ENCODE data around the gene ANO9.
A peak's percentile ranks its signal among the peaks of the same experiment; 100 is the strongest.

Gene ANO9

GRCh38 chr11:429391-429790, 12.4 kb downstream of the ANO9 start:
- no peaks in the 10 kb centered on the region for H3K79me2 ChIP-seq (ENCODE audit: control insufficient read depth, insufficient read depth, low read length, poor library complexity)
- WGBS (ENCODE audit: extremely low coverage, insufficient coverage, insufficient read length): no CpG with 5 or more reads among the region's 27 CpGs
- no peak overlapping the region for H2BK12ac ChIP-seq (ENCODE audit: low read length)
- no peak overlapping the region for H2AFZ ChIP-seq (ENCODE audit: insufficient read depth, low read length, poor library complexity)
- H3K4me2 ChIP-seq (ENCODE audit: low read length): no peak overlapping the region
- H3K9me3 ChIP-seq (ENCODE audit: insufficient read depth, low read depth, low read length): peaks cover 3% of the 10 kb centered on the region
- no peak overlapping the region for H2BK5ac ChIP-seq (ENCODE audit: low read depth, low read length, poor library complexity)
- no peak overlapping the region for H3K18ac ChIP-seq (ENCODE audit: low read length)
- no peak overlapping the region for H4K8ac ChIP-seq (ENCODE audit: low read depth, low read length)
- H3K4ac ChIP-seq (ENCODE audit: low read depth, low read length): no peak overlapping the region
- H2AK5ac ChIP-seq (ENCODE audit: low read length): no peak overlapping the region
- H2BK120ac ChIP-seq (ENCODE audit: insufficient read depth, low read length, poor library complexity): no peak overlapping the region
- H3K36me3 ChIP-seq (ENCODE audit: control insufficient read depth in 1 of 2, insufficient read depth in 2 of 2, low read length in 2 of 2): peaks cover 0 to 3% of the 10 kb centered on the region in 2 experiments
- no peak overlapping the region for H3K14ac ChIP-seq (ENCODE audit: low read length)
- no peaks in the 10 kb centered on the region for H3K27me3 ChIP-seq (ENCODE audit: insufficient read depth, low read length)
- H3K27ac ChIP-seq (ENCODE audit: low read depth, low read length): no peak overlapping the region
- H3K9ac ChIP-seq (ENCODE audit: low read length): no peak overlapping the region
- no peak for DNase-seq
- no peaks in the 10 kb centered on the region for H3K4me1 ChIP-seq (ENCODE audit: control insufficient read depth in 1 of 2, insufficient read depth in 2 of 2, low read length in 2 of 2)
- H4K12ac ChIP-seq (ENCODE audit: low read depth, low read length): no peak overlapping the region
- no peaks in the 10 kb centered on the region for H3K79me1 ChIP-seq (ENCODE audit: low read length)
- H3K4me3 ChIP-seq (ENCODE audit: low read depth, low read length): peak overlapping the region; percentile 32
- H4K91ac ChIP-seq (ENCODE audit: low read depth, low read length): no peak overlapping the region
- no peak overlapping the region for H3K23ac ChIP-seq (ENCODE audit: low read length)

GRCh38 chr11:428295-428694, 13.5 kb downstream of the ANO9 start:
- H4K12ac ChIP-seq (ENCODE audit: low read depth, low read length): no peak overlapping the region
- H3K79me2 ChIP-seq (ENCODE audit: control insufficient read depth, insufficient read depth, low read length, poor library complexity): no peaks in the 10 kb centered on the region
- no peak overlapping the region for H3K14ac ChIP-seq (ENCODE audit: low read length)
- H2BK5ac ChIP-seq (ENCODE audit: low read depth, low read length, poor library complexity): no peak overlapping the region
- H3K4ac ChIP-seq (ENCODE audit: low read depth, low read length): no peak overlapping the region
- H3K79me1 ChIP-seq (ENCODE audit: low read length): no peaks in the 10 kb centered on the region
- no peak overlapping the region for H3K18ac ChIP-seq (ENCODE audit: low read length)
- peaks cover 0 to 3% of the 10 kb centered on the region in 2 experiments for H3K36me3 ChIP-seq (ENCODE audit: control insufficient read depth in 1 of 2, insufficient read depth in 2 of 2, low read length in 2 of 2)
- H3K4me3 ChIP-seq (ENCODE audit: low read depth, low read length): no peak overlapping the region
- no peak overlapping the region for H3K27ac ChIP-seq (ENCODE audit: low read depth, low read length)
- no peak overlapping the region for H4K91ac ChIP-seq (ENCODE audit: low read depth, low read length)
- no peak overlapping the region for H3K23ac ChIP-seq (ENCODE audit: low read length)
- no peak overlapping the region for H2BK120ac ChIP-seq (ENCODE audit: insufficient read depth, low read length, poor library complexity)
- H3K4me2 ChIP-seq (ENCODE audit: low read length): no peak overlapping the region
- DNase-seq: no peak
- H2AK5ac ChIP-seq (ENCODE audit: low read length): no peak overlapping the region
- no CpG with 5 or more reads among the region's 24 CpGs for WGBS (ENCODE audit: extremely low coverage, insufficient coverage, insufficient read length)
- no peak overlapping the region for H2AFZ ChIP-seq (ENCODE audit: insufficient read depth, low read length, poor library complexity)
- H3K9ac ChIP-seq (ENCODE audit: low read length): no peak overlapping the region
- H3K4me1 ChIP-seq (ENCODE audit: control insufficient read depth in 1 of 2, insufficient read depth in 2 of 2, low read length in 2 of 2): no peaks in the 10 kb centered on the region
- no peak overlapping the region for H4K8ac ChIP-seq (ENCODE audit: low read depth, low read length)
- H3K27me3 ChIP-seq (ENCODE audit: insufficient read depth, low read length): no peaks in the 10 kb centered on the region
- no peak overlapping the region for H2BK12ac ChIP-seq (ENCODE audit: low read length)
- H3K9me3 ChIP-seq (ENCODE audit: insufficient read depth, low read depth, low read length): peaks cover 3% of the 10 kb centered on the region

GRCh38 chr11:426851-427250, 15.0 kb downstream of the ANO9 start:
- Histone ChIP-seq H2BK120ac (ENCODE audit: insufficient read depth, low read length, poor library complexity) (no peak overlapping the region), H2AFZ (ENCODE audit: insufficient read depth, low read length, poor library complexity) (no peak overlapping the region), H3K27ac (ENCODE audit: low read depth, low read length) (no peak overlapping the region), H3K4me2 (ENCODE audit: low read length) (no peak overlapping the region), H3K4ac (ENCODE audit: low read depth, low read length) (no peak overlapping the region), H3K79me2 (ENCODE audit: control insufficient read depth, insufficient read depth, low read length, poor library complexity) (no peaks in the 10 kb centered on the region), H3K4me1 (ENCODE audit: control insufficient read depth in 1 of 2, insufficient read depth in 2 of 2, low read length in 2 of 2) (no peaks in the 10 kb centered on the region), H2AK5ac (ENCODE audit: low read length) (no peak overlapping the region), H3K18ac (ENCODE audit: low read length) (no peak overlapping the region), H3K23ac (ENCODE audit: low read length) (no peak overlapping the region), H3K9me3 (ENCODE audit: insufficient read depth, low read depth, low read length) (peaks cover 3% of the 10 kb centered on the region), H3K27me3 (ENCODE audit: insufficient read depth, low read length) (no peaks in the 10 kb centered on the region), H3K36me3 (ENCODE audit: control insufficient read depth in 1 of 2, insufficient read depth in 2 of 2, low read length in 2 of 2) (no peaks in the 10 kb centered on the region), H4K12ac (ENCODE audit: low read depth, low read length) (no peak overlapping the region), H3K79me1 (ENCODE audit: low read length) (no peaks in the 10 kb centered on the region), H3K4me3 (ENCODE audit: low read depth, low read length) (no peak overlapping the region), H3K14ac (ENCODE audit: low read length) (no peak overlapping the region), H2BK5ac (ENCODE audit: low read depth, low read length, poor library complexity) (no peak overlapping the region), H4K8ac (ENCODE audit: low read depth, low read length) (no peak overlapping the region), H3K9ac (ENCODE audit: low read length) (no peak overlapping the region), H4K91ac (ENCODE audit: low read depth, low read length) (no peak overlapping the region), H2BK12ac (ENCODE audit: low read length) (no peak overlapping the region)
- DNase-seq: no peak
- WGBS (ENCODE audit: extremely low coverage, insufficient coverage, insufficient read length): no CpG with 5 or more reads among the region's 8 CpGs

GRCh38 chr11:425301-425700, 16.5 kb downstream of the ANO9 start:
- no CpG with 5 or more reads among the region's 4 CpGs for WGBS (ENCODE audit: extremely low coverage, insufficient coverage, insufficient read length)
- Histone ChIP-seq H3K4me2 (ENCODE audit: low read length) (no peak overlapping the region), H3K4me1 (ENCODE audit: control insufficient read depth in 1 of 2, insufficient read depth in 2 of 2, low read length in 2 of 2) (no peaks in the 10 kb centered on the region), H3K4ac (ENCODE audit: low read depth, low read length) (no peak overlapping the region), H2AK5ac (ENCODE audit: low read length) (no peak overlapping the region), H3K79me2 (ENCODE audit: control insufficient read depth, insufficient read depth, low read length, poor library complexity) (no peaks in the 10 kb centered on the region), H3K27ac (ENCODE audit: low read depth, low read length) (no peak overlapping the region), H2BK12ac (ENCODE audit: low read length) (no peak overlapping the region), H2BK5ac (ENCODE audit: low read depth, low read length, poor library complexity) (no peak overlapping the region), H3K36me3 (ENCODE audit: control insufficient read depth in 1 of 2, insufficient read depth in 2 of 2, low read length in 2 of 2) (no peaks in the 10 kb centered on the region), H3K79me1 (ENCODE audit: low read length) (no peaks in the 10 kb centered on the region), H3K14ac (ENCODE audit: low read length) (no peak overlapping the region), H2BK120ac (ENCODE audit: insufficient read depth, low read length, poor library complexity) (no peak overlapping the region), H3K18ac (ENCODE audit: low read length) (no peak overlapping the region), H3K27me3 (ENCODE audit: insufficient read depth, low read length) (no peaks in the 10 kb centered on the region), H2AFZ (ENCODE audit: insufficient read depth, low read length, poor library complexity) (no peak overlapping the region), H4K91ac (ENCODE audit: low read depth, low read length) (no peak overlapping the region), H3K23ac (ENCODE audit: low read length) (no peak overlapping the region), H3K4me3 (ENCODE audit: low read depth, low read length) (no peak overlapping the region), H4K12ac (ENCODE audit: low read depth, low read length) (no peak overlapping the region), H3K9ac (ENCODE audit: low read length) (no peak overlapping the region), H4K8ac (ENCODE audit: low read depth, low read length) (no peak overlapping the region), H3K9me3 (ENCODE audit: insufficient read depth, low read depth, low read length) (peaks cover 3% of the 10 kb centered on the region)
- no peak for DNase-seq
